GM04503 (cell line): ENCODE data around the gene HSD17B10.
"Not testable (repeated sequence)": the region's sequence is repeated elsewhere in the genome, so short reads cannot be mapped to it uniquely, and the experiment has no call there.

Experiments used
- DNase-seq: peaks from one replicate; pipeline ENCODE4 v3.0.0-alpha.2; 2012; ENCODE audit warnings: low read depth

The HSD17B10 gene

DNA sequence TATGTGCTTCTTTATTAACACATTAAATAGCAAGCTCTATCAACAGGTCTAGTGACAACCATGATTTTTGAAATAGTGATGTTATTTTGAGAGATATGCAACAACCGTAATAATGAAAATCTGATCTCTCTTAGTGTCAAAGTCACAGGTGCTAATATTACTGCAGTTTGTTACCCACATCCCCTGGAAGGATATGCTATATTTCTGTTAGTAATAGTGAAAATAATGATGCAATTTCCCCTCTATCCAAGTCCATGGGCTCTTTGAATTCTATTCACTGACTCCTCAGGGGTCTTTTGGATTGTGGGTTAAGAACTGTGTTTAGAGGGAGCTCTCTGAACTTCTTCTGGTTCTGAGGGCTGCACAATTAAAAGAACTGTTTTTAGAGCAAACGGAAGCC lies 3.0 kb upstream of the HSD17B10 start:
- no peak for DNase-seq

DNA sequence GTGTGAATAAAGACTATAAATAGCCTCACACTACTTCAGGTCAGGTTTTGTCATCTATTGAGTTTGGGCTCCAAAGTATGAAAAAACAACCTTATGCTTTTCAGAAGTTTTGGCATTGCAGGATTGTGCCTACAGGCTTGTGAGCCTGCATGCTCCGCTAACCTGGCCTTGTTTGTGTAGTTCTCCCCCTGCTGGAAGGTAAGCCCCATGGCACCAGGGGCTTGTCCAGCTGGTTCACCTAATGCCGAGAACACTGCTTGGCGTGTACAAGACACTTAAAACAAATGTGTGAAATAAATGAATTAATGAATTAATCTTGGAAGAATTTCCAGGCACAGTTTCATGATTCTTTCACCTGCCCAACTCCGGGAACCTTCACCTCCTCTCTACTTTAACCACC lies 1.8 kb upstream of the HSD17B10 start:
- DNase-seq = no peak

DNA sequence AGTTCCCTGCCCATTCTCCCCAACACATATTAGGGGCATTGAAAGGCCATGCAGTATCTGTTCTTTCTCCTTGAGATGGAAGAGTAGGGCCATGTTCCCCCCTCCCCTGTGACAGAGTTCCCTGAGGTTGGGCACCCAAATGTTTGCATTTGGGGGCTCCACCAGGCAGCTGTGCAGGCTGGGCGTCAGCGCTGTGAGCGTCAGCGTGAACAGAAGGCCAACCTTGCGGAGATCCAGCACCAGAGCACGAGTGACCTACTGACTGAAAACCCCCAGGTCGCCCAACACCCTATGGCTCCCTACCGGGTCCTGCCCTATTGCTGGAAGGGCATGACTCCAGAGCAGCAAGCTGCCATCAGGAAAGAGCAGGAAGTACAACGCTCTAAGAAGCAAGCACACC lies 3.9 kb downstream of the HSD17B10 start:
- DNase-seq = no peak

DNA sequence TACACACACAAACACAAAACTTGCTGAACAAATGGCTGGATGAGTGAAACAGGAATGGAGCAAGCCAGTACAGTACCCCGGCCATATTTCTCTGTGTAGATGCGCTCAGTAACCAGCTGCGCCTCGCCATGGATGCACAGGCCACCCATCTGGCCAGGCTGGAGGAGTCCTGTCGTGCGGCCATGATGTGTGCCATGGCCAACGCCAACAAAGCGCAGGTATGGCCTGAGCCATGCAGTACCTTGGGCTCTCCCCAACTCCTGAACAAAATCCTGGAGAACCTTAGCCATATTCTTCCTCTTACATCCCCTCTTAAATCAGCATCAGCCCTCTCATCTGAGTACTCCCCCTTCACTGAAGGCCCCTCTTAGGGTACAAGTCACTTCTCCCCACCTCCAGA lies 4.4 kb downstream of the HSD17B10 start:
- DNase-seq = no peak

DNA sequence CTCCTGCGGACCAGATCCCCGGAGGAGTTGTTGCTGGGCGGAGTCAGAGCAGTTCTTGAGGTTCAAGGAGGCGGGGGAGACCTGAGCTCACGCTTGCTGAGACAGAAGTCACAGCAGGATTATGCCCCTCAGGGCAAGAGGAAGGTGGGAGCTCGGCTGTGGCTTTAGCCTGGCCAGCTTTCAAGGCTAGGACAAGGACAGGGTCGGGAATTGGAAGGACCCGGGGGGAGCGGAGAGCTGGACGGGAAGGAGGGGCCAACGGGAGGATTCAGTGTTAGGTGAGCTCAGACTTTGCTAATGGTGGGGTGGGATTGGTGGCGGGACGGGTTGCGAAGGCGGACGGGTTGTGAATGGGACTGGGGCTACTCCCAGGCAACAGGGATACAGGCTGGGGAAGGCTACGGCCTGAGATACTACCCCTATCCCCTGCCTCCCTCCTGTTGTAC lies 11.3 kb downstream of the HSD17B10 start, which contains the start of gene RIBC1:
RIBC1 (plus strand) TSS at position 13 of the 446 bp plus-strand sequence. CDS start 3,404 bp downstream, outside the sequence.
- DNase-seq = no peak

DNA sequence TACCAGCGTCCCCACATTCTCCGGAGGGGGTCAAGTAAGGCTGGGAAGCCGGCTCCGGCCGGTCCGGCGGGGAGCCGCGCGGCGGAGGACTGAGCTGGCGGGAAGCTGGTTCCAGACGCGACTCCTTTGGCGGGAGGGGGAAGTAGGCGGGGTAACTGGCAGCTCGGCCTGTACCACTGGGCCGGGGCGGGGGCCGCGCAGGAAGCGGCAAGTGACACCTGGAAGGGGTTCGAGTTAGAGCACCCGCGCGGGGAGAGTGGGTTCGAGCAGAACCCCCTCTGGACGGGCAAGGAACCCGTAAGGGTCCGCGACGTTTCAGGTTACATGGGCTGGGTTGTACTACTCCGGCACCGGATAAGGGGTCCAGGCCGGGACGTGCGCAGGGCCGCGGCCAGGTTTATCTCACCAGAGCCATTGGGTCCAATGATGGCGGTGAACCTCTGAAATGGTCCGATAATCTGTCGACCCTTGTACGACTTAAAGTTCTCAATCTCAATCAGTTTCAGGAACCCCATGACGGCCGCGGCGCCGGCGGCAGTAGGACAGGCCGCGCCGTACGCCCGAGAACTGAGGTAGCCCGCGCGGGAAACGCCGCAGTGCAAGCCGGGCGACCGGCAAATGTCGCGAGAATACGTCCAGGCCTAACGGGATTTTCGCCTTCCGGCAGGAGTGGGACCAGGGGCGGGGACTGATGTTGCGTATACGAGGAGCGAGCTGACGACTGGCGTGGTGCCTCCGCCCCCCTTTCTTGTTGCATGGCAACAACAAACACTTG lies 11.9 kb downstream of the HSD17B10 start, which contains the start of gene SMC1A:
SMC1A (minus strand) TSS at position 569 of the 775 bp plus-strand sequence; CDS start at position 515, 54 bp downstream.
- DNase-seq = peak; percentile 88

DNA sequence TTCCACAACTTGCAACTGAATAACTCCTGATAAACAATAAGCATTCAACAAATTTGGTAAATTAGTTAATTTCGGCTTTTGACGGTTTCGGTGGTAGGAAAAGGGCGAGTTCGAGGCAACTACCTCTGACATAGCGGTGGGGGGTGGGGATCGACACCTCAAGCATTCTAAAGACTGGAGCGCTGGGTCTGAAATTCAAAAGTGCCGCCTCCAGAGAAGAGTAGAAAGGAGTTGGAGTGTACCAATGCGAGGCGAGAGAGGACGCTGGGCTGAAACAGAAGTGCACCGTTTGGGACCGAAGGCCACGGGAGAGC lies 12.4 kb downstream of the HSD17B10 start:
- DNase-seq = no peak

DNA sequence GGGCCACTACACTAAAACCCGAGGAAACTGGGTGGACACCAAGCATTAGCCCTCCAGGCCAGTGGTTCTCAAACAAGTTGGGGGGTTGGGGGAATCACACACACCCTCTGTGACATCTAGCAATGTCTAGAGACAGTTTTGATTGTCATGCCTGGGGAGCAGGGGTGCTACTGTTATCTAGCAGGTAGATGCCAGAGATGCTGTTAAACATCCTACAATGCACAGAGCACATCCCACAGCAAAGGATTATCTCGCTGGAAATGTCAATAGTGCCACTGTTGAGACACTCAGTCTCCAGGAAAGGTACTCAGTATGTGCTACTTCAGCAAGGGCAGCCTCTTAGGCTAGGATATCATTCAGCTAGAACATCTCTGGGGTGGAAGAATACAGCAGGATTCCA lies 13.0 kb downstream of the HSD17B10 start:
- DNase-seq = no peak

DNA sequence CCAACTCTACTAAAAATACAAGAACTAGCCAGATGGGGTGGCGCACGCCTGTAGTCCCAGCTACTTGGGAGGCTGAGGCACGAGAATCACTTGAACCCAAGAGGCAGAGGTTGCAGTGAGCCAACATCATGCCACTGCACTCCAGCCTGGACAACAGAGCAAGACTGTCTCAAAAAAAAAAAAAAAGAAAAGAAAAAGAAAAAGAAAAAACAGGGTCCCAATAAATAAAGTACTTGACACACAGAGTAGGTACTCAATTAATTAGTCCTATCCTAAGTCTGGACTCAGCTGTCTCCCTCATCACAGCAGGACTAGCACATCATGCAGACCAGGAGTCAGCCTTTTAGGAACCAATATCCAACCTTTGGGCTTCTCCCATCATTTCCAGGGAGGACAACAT lies 13.8 kb downstream of the HSD17B10 start:
- not testable (repeated sequence) for DNase-seq

DNA sequence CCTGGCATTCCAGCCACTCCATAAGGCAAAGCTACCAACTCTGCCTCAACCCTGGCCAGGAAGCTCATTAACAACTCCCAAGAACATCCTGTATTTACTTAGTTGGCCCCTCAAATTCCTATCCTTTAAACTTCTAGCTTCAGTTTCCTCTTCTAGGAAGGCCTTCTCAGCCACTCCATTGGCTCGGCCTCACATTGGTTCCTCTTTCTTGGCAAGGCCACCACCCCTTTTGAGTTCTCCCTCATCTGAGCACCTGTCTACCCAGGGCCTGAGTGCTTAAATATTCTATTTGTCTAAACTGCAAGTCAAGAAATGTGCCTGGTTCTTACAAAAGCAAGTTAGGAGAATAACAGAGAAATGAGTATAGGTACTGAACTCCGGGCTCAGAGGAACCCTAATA lies 21.7 kb downstream of the HSD17B10 start:
- DNase-seq = no peak

DNA sequence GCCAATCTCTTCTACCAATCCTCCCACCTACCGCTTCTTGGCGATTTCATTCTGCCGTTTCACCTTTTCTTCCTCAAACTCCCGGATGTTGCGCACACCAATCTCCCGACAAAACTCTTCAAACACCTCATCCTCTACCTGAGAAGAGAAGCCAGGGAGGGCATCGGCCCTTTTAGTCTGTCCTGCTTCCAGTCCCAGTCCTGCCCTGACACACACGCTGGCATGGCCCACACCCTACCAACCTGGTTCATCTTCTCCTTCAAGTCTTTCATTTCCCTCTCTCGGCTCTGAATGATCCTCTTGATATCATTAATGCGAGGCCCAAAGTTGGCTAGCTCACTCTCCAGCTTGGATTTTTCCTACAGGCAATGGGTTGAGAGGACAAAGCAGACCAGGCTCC lies 30.6 kb downstream of the HSD17B10 start:
- DNase-seq = no peak

DNA sequence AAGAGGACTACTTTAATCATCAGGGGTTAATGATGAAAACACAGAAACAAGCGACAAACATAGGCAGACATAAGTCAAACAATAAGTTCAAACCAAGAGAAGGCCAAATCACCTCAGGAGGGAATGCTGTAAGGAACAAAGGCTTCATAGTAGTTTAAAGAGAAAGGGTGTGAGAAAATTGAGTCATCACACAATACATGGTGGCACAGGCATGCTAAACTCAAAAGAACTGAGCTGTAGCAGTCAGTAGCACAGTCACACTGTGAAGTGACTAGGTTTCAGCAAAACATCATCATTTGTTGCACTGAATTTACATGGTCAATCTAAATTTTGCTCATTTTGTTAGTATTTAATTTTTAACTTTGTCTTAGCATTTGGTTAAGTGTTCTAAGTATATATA lies 36.0 kb downstream of the HSD17B10 start:
- DNase-seq = no peak

DNA sequence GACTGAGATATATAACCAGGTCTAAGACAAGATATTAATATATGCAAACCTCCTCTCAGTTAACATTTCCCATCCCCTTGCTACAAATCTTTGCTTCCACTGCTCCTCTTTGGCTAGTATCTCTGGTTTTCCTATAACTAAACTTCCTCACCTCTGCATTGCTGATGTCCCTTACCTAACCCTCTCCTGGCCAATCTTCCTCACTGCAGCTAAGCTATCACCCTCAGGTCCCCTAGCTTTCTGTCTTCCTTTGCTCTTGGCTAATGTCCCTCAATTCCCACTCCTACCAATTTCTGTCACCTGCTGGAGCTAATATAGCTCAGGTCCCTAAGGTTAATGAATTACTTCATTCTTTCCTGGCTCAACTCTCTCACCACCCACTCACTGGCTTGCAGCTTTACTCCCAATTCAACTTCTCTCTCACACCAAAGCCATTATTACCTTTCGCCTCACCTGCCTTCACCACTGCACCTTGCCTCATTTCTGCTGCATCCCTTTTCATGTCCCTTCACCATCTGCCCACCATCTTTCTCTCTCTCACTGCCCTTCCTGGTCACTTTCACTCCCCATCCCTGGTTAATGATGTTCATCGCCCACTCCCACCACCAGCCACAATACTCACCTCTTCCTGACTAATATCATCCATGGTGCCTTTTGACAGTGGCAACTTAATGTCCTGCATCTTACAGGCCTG lies 38.4 kb downstream of the HSD17B10 start:
- DNase-seq = no peak

DNA sequence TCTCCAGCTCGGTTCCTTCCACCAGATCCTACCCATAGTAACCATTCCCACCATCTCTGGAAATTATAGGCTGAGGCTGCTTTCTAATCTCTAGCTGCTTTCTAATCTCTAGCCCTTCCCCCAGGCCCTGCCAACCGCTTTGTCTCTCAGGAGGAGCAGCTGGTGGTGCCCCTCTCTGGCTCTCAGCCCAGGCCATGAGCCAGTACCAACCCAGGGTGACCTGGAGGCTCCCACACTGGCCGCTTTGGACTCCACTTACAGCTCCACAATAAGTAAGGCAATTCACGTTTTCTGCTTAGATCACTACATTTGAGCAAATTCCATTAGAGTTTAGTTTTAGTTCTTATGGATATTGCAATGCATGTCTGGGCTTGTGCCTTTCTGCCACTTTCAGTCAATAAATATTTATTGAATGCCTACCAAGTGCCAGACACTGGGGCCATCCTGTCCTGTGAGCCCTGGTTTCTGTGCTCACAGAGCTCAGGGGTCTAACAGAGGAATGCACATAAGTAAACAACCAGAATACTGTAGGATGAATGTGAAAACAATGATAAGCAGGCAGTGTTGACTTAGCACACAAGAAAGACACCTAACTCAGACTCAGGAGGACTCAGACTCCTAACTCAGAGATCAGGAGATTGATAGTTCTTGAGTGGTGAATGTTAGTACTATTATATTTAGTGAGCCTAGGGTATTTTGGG lies 50.6 kb downstream of the HSD17B10 start:
- no peak for DNase-seq
